Stimulated activated CD8-positive, alpha-beta memory T cell treated with anti-CD3 and anti-CD28 coated beads, Interleukin-7, amount 100 ng/mL, for 4 hours (primary cell): ENCODE data around the gene SYCE3.
"Not testable (repeated sequence)": the region's sequence is repeated elsewhere in the genome, so short reads cannot be mapped to it uniquely, and the experiment has no call there.

Experiments used
- DNase-seq, 2 donors: peaks; one replicate each; pipeline ENCODE4 v3.0.0-alpha.2; 2020; ENCODE audit warnings: low read depth in 2 of 2

The SYCE3 gene

DNA sequence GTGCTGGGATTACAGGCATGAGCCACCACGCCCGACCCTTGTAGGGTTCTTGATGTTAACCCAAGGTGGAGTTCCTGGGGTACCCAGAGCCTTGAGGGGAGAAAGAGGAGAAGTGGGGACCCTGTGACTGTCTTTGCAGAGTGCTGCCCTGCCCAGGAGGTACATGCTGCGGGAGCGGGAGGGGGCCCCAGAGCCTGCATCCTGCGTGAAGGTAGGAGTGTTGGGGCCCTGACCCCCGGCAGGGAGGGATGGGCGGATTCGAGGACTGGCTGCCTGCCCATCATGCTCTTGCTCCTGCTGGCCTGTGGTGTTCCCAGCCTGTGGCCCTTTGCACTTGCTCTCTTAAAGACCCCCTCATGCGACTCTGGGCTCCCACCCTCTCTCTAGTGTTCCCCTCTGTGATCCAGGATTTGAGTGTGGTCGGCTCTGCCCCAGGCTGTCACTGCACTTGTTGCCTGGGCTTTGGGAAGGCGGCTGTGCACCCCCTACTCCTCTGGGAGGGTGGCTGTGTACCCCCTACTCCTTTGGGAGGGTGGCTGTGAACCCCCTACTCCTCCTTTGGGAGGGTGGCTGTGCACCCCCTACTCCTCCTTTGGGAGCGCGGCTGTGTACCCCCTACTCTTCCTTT, 41.8 kb downstream of the SYCE3 start:
- DNase-seq: no peak

DNA sequence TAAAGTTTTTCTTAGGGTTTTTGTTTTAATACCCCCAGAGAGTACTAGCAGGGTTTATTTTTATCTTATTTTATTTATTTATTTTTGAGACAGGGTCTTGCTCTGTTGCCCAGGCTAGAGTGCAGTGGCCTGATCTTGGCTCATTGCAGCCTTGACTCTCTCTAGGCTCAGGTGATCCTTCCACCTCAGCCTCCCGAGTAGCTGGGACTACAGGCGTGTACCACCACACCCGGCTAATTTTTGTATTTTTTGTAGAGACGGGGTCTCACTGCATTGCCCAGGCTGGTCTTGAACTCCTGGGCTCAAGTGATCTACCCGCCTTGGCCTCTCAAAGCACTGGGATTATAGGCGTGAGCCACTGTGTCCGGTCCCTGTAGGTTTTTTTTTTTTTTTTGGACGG, 42.5 kb downstream of the SYCE3 start:
- not testable (repeated sequence) for DNase-seq

DNA sequence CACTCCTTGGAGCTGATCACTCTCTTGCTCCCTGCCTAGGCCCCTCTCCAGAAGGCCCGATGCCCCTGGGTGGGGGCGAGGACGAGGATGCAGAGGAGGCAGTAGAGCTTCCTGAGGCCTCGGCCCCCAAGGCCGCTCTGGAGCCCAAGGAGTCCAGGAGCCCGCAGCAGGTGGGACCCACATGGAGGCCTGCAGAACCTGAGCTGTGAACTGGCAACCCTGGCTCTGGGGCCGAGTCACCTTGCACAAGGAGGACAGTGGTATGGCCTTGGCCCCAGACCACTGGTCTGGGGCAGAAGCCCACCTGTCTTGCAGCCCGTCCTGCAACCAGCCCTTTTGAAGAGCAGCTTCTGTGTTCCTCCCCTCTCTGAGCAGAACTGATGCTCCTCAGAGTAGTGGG, 43.6 kb downstream of the SYCE3 start:
- no peak for DNase-seq

DNA sequence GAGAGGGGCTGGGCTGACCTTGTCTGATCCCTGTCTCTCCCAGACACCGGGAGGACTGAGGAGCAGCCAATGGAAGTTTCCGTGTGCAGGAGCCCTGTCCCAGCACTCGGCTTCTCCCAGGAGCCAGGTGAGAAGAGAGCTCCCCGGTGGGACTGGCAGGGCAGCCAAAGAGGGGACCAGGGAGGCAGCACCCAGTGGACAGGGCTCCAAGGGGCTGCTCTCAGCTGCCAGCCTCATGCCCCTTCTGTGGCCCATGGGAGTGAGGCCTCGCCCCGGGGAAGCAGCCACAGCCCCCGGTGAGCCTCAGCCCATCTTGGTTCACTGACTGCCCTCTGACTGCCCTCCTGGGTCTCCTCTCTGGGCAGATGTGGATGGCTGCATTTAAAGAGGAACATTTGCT, 44.1 kb downstream of the SYCE3 start:
- no peak for DNase-seq

DNA sequence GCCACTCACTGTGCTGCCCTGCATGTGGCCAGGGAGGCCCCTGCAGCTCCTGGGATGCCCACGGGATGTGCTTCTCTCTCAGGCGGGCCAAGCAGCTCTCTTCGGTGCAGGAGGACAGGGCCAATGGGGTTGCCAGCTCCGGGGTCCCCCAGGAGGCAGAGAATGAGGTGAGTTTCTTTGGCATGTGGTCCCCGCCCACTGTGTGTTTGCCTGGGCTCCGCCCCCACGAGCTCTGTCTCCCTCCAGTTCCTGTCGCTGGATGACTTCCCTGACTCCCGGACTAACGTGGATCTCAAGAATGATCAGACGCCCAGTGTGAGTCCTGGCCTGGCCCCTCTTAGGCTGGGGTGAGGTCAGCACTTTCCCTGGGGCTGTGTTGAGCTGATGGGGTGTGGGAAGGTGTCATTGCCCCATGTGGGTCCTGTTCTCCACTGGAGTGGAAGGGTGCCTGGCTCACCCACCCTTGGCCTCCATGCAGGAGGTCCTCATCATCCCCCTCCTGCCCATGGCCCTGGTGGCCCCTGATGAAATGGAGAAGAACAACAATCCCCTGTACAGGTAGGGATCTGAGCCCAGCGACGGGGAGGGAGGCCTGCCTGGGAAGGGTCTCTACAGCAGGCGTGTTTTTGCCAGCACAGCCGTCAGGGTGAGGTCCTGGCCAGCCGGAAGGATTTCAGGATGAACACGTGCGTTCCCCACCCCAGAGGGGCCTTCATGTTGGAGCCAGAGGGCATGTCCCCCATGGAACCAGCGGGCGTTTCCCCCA, 45.0 kb downstream of the SYCE3 start:
- DNase-seq: no peak

DNA sequence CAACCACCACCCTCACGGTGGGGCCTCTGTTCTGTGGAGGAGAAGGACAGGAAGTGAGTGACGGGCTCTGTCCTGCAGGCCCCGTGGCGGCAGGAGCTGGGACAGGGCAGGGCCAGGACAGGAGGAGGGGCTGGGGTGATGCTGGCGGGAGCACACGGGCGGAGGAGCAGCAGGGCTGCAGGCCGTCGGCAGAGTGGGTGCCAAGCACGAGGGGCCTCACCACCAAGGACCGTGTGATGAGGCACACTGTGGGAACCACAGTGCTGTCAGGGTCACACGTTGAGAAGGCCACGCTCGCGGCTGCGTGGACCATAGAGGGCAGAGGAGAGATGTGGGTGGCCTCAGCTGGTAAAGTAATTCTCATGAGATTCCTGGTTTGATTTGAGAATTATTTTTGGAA, 45.8 kb downstream of the SYCE3 start:
- no peak for DNase-seq

DNA sequence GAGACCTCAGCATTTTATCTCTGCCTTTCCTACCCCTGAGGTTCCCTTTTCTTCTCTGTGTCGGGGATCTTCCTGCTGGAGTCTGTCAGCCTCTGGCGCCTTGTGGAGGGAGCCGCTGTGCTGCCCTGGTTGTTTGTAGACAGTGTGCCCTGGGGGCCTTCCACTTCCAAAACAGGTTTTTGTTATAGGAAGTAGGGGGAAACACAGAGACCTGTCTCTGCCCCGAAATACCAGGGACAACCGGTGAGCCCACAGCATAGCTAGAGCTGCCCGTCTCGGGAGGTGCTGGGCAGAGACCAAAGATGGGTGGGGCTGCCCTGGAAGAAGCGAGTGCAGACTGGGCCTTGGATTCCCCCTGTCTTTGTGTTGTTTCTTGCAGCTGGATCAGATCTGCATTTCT, 46.7 kb downstream of the SYCE3 start:
- DNase-seq: no peak

DNA sequence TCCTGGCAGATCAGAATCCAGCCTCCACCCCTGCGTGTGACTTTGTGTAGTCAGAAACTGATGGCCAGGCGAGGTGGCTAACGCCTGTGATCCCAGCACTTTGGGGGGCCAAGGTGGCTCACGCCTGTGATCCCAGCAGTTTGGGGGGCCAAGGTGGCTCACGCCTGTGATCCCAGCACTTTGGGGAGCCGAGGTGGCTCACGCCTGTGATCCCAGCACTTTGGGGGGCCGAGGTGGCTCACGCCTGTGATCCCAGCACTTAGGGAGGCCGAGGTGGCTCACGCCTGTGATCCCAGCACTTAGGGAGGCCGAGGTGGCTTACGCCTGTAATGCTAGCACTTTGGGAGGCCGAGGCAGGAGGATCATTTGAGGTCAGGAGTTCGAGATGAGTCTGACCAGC, 49.5 kb downstream of the SYCE3 start:
- no peak for DNase-seq

DNA sequence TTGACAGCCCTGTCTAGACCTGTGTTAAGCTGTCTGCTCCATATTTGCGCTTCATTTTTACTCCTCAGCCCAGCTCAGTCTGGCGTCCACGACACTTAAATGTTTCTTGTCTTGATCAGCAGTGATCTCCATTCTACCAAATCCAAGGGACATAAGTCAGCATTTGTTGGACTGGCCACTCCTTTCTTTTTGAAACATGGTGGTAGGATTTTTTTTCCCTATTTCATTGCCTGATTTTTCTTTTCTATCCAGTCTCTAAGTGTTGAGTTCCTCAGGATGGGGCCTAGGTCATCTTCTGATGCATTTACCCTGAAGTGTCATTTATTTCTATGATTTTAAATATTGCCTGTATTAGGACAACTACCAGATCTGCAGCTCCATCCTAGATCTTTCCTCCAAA, 53.8 kb downstream of the SYCE3 start:
- DNase-seq: no peak

DNA sequence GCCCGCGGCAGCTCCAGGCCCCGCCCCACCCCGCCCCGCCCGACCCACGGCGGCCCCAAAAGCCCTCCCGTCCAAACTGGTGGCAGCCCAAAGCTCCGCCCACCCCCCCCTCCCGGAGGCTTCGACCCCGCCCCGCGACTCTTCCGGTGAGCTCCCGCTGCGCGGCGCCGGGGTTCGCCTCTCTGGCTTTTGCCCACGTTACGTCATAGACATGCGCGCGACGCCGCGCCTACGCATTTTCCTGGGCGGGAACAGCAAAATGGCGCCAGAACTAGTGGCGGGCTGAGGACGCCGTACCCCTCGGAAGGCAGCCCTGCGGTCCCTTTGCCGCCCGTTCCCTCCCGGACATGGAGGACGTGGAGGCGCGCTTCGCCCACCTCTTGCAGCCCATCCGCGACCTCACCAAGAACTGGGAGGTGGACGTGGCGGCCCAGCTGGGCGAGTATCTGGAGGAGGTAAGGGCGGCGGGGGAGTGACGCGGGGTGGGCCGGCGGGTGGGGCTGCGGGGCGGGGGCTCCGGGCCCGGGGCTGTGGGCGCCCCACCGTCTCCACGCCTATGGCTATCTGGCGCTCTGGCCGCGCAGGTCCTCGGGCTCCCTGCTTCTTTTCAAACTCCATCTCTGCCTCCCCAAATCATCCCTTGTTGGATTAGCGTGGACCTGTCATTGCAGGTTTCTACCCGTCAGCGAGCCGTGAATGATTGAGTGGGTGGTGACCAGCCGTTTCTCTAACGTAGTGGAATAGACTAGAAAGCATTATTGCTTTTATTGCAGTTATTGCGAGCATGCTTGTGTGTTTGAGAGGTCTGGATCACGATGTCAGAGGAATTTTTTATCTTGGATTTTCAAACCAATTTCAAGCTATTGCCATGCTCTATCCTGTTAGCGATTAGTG, 54.5 kb downstream of the SYCE3 start, which contains the start of gene NCAPH2:
Gene NCAPH2, plus strand, starts transcription at position 234 of the 894 bp plus-strand sequence. Its CDS starts 114 bp downstream, at position 348.
- peak; percentile 96 for DNase-seq

DNA sequence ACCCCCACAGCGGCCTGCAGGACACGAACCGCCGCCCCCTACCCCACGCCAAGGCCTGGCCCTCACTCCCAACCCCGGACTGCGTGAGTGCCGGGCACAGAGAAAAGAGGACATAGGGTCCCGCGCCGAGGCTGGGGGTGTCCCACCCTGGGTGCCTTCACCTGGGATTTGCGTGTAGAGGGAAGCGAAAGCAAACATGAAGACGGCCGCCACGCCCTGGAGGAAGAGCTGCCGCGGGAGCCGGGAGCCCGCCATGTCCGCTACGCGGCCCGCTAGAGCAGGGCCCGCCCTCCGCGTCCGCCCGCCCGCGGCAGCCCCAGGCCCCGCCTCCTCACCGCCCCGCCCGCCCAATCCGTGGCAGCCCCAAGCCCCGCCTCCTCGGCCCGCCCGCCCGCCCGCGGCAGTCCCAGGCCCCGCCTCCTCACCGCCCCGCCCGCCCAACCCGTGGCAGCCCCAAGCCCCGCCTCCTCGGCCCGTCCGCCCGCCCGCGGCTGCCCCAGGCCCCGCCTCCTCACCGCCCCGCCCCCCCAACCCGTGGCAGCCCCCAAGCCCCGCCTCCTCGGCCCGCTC, 55.2 kb downstream of the SYCE3 start, which contains the start of gene LMF2:
Gene LMF2, minus strand, starts transcription at position 282 of the 570 bp plus-strand sequence. Its CDS starts 27 bp downstream, at position 255.
- peak; percentile 83 to 90 for DNase-seq

DNA sequence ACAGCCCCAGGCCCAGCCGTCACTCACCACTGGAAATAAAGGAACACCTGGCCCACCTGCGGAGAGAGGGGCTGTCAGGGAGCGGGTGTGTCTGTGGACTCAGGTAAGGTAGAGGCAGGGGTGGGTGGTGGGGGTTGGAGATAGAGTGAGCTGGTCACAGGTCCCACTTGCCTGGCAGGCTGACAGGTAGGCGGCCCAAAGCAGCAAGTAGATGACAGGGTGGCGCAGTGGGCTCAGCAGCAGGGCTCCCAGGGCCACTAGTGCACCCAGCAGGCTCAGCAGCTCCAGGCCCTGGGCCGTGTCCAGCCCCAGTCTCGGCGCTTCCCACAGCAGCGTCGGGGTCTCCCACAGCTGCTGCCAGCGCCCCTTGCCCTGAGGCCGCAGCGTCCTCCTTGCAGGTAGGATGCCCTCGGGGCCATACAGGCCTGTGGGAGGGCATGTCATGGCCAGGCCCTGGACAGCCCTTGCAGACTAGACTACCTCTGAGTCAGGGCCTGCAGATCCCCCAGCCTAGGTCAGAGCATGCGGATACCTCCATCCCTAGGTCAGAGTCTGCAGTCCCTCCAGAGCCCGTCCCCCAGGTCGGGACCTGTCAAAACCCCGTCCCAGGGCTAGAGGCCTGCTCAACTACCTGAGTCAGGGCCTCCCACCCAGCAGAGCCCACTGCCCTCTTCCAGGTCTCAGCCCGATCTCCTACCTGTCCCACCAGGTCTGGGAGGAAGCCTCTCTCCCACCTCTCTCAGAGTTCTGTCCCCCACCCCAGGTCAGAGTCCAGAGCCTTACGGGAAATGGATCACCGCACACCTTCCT, 55.9 kb downstream of the SYCE3 start:
- DNase-seq: no peak

DNA sequence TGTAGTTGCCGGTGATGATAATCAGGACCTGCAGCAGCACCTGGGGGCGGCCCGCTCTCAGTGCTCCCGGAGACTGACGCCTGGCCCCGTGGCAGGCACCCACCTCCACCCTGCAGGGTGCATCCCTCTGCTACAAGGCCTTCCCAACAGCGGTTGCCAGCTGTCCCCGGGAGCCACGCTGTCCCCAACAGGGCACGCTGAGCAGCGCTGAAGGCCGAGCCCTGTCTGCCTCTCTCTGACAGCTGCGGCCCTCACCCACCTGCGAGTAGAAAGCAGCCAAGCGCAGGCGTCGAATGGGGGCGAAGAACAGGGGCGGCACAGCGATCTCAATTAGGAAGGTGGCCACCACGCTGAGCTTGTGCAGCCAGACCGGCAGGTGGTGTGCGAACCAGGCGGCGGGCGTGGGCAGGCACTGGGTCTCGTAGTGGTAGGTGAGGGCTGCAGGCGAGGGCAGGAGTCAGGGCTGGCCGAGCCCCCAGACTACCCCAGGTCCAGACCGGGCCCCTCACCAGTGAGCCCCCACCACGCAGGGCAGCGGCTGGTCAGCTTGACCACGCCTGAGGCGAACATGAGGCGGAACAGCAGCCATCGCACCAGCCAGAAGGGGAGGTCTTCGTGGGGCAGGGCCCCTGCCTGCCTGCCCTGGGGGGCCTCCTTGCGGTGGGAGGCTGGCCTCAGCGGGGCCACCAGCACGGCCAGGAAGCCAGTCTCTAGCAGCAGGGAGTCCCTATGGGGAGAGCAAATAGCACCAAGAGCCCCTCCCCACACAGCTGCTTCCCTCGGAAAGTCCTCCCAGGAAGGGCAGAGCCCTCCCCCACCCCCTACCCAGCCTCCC, 56.7 kb downstream of the SYCE3 start:
- no peak for DNase-seq

DNA sequence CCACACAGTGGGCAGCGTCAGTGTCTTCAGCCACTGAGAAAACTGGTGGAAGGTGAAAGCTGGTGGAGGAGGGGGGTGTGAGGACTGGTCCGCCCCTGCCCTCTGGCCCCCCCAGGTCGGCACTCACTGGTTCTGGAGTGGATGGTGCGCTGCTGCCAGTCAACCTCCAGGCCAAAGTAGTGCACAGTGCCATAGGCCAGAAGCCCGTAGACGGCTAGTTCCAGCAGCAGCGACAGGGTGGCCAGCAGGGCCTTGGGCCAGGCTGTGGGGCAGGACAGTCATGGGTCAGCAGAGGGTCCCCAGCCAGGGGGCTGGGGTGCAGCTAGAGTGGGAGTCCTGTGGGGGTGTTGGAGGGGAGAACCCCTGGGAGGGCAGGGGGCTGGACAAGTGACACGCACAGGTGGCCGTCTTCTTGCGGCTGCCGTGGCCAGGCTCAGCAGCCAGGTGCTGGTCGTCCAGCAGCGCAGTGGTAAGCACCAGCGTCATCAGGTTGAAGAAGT, 57.4 kb downstream of the SYCE3 start:
- no peak for DNase-seq

DNA sequence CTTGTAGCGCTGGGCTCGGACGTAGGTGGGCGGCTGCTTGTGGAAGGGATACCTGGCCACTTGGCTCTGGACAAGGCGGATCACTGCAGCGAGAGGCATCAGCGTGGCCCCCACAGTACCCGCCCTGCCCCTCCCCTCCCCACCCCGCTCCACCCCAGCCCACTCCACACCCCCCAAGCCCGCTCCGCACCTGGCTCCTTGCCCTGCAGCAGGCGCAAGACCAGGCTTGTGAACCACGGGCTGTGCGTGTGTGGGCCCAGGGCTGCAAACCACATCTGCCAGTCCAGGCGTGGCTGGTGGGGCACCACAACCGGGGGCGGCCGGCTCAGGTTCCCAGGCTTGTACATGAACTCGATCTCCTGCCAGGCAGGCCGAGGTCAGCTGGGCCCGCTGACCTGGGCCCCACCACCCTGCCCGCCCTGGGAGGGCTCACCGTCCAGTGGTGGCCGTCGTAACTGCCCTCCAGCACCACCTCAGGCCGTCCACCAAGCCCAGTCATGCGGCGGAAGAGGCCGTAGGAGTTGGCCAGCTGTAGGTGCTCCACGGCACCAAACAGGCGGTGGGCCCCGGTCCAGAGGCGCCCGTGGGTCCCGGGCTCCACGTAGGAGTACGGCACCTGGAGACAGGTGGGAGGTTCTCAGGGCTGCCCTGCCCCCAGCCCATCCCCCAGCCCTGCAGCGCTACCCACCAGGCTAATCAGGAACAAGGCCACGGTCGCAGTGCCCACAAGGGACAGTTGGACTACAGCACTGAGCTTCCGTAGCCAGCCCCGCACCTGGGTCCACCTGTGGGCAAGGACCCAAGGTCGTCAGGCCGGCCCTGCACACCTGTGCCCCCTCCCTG, 58.1 kb downstream of the SYCE3 start:
- DNase-seq: no peak

DNA sequence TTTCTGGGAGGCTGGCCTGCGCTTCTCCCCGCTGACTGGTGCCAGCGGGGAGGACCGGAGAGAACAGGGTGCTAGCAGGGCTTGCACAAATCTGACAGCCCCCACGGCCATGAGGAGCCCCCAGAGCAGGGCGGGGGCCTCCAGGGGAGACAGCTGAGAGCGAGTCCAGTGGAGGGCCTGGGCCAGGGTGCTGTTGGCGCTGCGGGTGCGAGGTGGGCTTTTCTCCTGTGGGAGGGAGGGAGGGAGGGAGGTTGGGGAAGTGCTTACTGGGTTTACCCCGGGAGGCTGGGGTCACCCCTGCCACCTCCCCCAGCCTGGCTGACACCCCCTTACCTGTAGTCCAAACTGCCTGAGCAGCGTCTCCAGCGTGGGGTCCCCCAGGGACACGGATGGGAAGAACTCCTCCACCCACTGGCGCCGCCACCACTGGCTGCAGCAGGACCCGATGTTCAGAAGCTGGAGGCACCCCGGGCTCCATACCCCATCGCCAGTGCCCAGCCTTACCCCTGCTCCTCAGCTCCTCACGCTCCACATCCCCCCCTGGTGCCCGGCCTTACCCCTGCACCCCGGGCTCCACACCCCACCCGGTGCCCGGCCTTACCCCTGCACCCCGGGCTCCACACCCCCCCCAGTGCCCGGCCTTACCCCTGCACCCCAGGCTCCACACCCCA, 59.1 kb downstream of the SYCE3 start:
- no peak for DNase-seq

DNA sequence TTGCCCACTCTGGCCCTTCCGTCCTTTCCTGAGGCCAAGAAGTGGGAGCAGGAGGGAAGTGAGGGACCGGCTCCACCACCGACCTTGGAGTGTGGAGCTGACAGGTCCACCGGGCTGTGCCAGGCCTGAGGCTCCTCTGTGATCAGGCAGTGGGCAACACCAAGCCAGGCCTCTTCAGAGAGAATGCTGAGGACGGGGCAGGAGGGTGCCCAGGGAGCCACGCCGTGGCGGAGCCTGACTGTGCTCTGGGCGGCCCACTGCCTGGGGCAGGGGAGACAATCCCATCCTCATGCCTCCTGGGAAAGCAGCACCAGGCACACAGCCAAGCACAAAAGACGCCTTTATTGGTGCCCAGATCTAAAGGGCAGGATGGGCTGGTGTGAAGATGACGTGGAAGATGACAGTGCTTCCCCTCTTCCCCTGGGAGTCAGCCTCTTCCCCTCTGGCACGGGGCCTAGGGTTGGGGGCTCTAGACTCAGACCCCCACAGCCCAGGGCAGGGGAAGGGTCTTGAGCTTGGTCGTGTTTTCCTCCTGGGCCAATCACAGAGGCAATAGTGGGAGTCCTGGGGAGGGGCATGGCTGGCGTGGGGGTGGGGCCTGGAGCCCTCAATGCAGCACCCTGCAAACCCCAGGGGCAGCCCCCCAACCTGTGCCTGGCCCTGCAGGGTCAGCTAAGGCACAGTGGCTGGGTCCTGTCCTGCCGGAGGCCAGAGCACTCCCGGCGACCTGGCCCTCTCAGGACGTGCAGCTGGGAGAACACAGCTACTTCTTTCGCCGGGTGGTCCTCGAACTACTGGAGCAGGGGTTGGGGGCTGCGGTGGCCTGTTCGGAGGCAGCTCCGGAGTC, 59.9 kb downstream of the SYCE3 start:
- DNase-seq: no peak

DNA sequence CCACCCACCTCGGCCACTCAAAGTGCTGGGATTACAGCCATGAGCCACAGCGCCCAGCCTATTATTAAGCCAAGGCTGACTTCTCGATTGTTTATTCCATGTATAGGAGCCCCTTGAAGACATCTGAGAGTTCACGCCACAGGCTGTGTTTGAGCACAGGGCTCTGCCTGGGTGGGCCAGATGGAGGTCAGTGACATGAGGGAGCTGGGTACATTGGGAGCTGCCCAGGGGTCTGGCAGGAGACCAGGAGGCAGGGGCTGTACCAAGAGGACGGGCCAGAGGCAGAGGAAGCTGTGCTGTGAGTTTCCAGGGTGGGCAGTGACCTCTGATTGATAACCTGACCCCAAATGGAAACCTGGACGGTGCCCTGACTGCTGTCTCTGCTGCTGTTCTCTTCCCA, 60.6 kb downstream of the SYCE3 start:
- no peak for DNase-seq
